WTC11 (cell line): ENCODE measurements around the gene ZNF485. TPM values are rescaled to one million over a fixed set of nuclear protein-coding genes. Genes with fewer than 3 reads are reported as not detected.

Source experiments
- CREM ChIP-seq: sonication (generic); formaldehyde crosslinking; IDR thresholded peaks from 2 replicates; pipeline ENCODE4 v1.8.1; 2022; ENCODE audit warnings: mild to moderate bottlenecking, missing genetic modification reagents, moderate library complexity
- EMX1 ChIP-seq: fragments of 250-450 bp; sonication (Bioruptor Pico); IDR thresholded peaks from 2 replicates; pipeline ENCODE4 v1.8.0; 2021; ENCODE audit warnings: mild to moderate bottlenecking
- FOXK1 ChIP-seq: sonication (generic); formaldehyde crosslinking; IDR thresholded peaks from 2 replicates; pipeline ENCODE4 v1.8.0; 2022; ENCODE audit warnings: mild to moderate bottlenecking, moderate library complexity, missing genetic modification reagents
- GRHL2 ChIP-seq: fragments of 250-450 bp; sonication (Bioruptor Pico); IDR thresholded peaks from 2 replicates; pipeline ENCODE4 v1.8.0; 2022; ENCODE audit warnings: mild to moderate bottlenecking, moderate library complexity; ENCODE audit not compliant: insufficient replicate concordance, severe bottlenecking
- KAT7 ChIP-seq: sonication (generic); formaldehyde crosslinking; IDR thresholded peaks from 2 replicates; pipeline ENCODE4 v1.8.1; 2023; ENCODE audit warnings: missing genetic modification reagents, mild to moderate bottlenecking, borderline replicate concordance
- NFATC4 ChIP-seq: fragments of 250-450 bp; sonication (Bioruptor Pico); IDR thresholded peaks from 2 replicates; pipeline ENCODE4 v1.9.0; 2021; ENCODE audit warnings: mild to moderate bottlenecking
- NFYB ChIP-seq: sonication (generic); formaldehyde crosslinking; conservative IDR thresholded peaks from 2 replicates; pipeline ENCODE4 v1.8.0; 2022; ENCODE audit warnings: low read depth, missing genetic modification reagents
- NR2C2 ChIP-seq: sonication (generic); formaldehyde crosslinking; IDR thresholded peaks from 2 replicates; pipeline ENCODE4 v1.8.0; 2022; ENCODE audit warnings: mild to moderate bottlenecking, missing genetic modification reagents
- ZNF396 ChIP-seq: fragments of 250-450 bp; sonication (Bioruptor Pico); IDR thresholded peaks from 2 replicates; pipeline ENCODE4 v1.8.0; 2021; ENCODE audit warnings: mild to moderate bottlenecking, moderate library complexity, borderline replicate concordance
- ZNF423 ChIP-seq: fragments of 250-450 bp; sonication (Bioruptor Pico); IDR thresholded peaks from 2 replicates; pipeline ENCODE4 v2.1.2; 2022; ENCODE audit warnings: mild to moderate bottlenecking, moderate library complexity
- ZNF671 ChIP-seq: fragments of 250-450 bp; sonication (Bioruptor Pico); IDR thresholded peaks from 2 replicates; pipeline ENCODE4 v1.8.0; 2021; ENCODE audit warnings: mild to moderate bottlenecking
- total RNA-seq: library from RNA; stranded (reverse); gene quantifications from 3 replicates; pipeline ENCODE4 v1.2.3, GENCODE V29; 2021
- TF ChIP-seq, protein P1 (sequence below): sonication (generic); formaldehyde crosslinking; IDR thresholded peaks from 2 replicates; pipeline ENCODE4 v1.8.1; 2023; ENCODE audit warnings: mild to moderate bottlenecking, missing genetic modification reagents, borderline replicate concordance
- TF ChIP-seq, protein P2 (sequence below): sonication (generic); formaldehyde crosslinking; IDR thresholded peaks from 2 replicates; pipeline ENCODE4 v1.8.1; 2022; ENCODE audit warnings: mild to moderate bottlenecking, missing genetic modification reagents, moderate library complexity, borderline replicate concordance
- TF ChIP-seq, protein P3 (sequence below): fragments of 250-450 bp; sonication (Bioruptor Pico); IDR thresholded peaks from 2 replicates; pipeline ENCODE4 v2.1.2; 2022; ENCODE audit warnings: mild to moderate bottlenecking, moderate library complexity
- TF ChIP-seq, protein P4 (sequence below): fragments of 200-600 bp; IDR thresholded peaks from 2 replicates; pipeline ENCODE4 v1.8.0; 2022; ENCODE audit warnings: antibody characterized with exemption
- TF ChIP-seq, protein P5 (sequence below): fragments of 250-450 bp; sonication (Bioruptor Pico); IDR thresholded peaks from 2 replicates; pipeline ENCODE4 v1.9.0; 2021; ENCODE audit warnings: mild to moderate bottlenecking, borderline replicate concordance
- TF ChIP-seq, protein P6 (sequence below): sonication (generic); formaldehyde crosslinking; IDR thresholded peaks from 2 replicates; pipeline ENCODE4 v1.8.1; 2023; ENCODE audit warnings: mild to moderate bottlenecking, missing genetic modification reagents
- TF ChIP-seq, protein P7 (sequence below): sonication (generic); formaldehyde crosslinking; IDR thresholded peaks from 2 replicates; pipeline ENCODE4 v1.8.0; 2023; ENCODE audit warnings: mild to moderate bottlenecking, missing genetic modification reagents
- TF ChIP-seq, protein P8 (sequence below): sonication (generic); formaldehyde crosslinking; IDR thresholded peaks from 2 replicates; pipeline ENCODE4 v1.8.0; 2022; ENCODE audit warnings: mild to moderate bottlenecking, missing genetic modification reagents

Gene ZNF485
- total RNA-seq, 1 experiment from 2014 or later: 9.6 TPM

DNA sequence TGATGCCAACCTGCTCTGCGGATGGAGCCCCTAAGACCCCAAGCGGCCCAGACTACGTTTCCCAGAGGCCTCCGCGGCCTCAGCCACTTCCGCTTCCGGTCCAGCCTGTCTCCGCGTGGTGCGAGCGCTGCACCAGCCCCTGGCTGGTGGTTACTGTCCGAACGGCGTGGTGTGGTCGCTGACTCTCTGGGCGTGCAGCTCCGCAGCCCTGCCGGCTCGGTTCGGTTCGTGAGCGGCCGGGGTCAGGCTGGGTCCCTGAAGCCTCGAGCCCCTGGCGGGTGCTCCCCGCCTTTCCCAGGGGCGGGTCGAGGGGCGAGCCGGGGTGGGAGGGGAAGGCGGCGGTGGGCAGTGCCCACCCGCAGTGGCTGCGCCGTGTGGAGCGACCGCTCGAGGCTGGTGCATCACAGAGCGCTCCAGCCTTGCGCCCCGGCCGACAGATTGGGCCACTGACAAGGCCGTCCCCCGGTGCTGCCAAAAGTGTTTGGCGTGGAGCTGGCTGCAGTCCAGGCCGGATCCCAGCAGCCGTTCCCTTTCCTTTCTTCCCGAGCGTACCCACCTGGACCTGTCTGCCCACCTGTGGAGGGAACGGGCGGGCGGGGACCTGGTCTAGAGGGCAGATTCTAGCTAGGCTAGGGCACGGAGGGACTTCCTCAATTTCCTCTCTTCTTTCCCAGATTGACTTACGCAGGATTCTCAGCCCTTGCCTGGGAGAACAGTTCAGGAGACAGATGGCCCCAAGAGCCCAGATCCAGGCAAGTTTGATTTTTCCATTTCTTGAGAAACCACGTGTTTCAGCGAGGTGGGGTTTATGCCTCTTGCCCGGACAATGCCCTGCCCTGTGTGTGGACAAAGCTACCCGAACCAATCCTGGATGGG is at the start of gene ZNF485 (continued):
- TF ChIP-seq, protein P1, sequence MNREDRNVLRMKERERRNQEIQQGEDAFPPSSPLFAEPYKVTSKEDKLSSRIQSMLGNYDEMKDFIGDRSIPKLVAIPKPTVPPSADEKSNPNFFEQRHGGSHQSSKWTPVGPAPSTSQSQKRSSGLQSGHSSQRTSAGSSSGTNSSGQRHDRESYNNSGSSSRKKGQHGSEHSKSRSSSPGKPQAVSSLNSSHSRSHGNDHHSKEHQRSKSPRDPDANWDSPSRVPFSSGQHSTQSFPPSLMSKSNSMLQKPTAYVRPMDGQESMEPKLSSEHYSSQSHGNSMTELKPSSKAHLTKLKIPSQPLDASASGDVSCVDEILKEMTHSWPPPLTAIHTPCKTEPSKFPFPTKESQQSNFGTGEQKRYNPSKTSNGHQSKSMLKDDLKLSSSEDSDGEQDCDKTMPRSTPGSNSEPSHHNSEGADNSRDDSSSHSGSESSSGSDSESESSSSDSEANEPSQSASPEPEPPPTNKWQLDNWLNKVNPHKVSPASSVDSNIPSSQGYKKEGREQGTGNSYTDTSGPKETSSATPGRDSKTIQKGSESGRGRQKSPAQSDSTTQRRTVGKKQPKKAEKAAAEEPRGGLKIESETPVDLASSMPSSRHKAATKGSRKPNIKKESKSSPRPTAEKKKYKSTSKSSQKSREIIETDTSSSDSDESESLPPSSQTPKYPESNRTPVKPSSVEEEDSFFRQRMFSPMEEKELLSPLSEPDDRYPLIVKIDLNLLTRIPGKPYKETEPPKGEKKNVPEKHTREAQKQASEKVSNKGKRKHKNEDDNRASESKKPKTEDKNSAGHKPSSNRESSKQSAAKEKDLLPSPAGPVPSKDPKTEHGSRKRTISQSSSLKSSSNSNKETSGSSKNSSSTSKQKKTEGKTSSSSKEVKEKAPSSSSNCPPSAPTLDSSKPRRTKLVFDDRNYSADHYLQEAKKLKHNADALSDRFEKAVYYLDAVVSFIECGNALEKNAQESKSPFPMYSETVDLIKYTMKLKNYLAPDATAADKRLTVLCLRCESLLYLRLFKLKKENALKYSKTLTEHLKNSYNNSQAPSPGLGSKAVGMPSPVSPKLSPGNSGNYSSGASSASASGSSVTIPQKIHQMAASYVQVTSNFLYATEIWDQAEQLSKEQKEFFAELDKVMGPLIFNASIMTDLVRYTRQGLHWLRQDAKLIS (CRISPR knock-in tag): no peak
- TF ChIP-seq KAT7: peak; percentile 38; the same call in 1 of the 2 replicates
- TF ChIP-seq EMX1 (CRISPR knock-in tag): no peak
- TF ChIP-seq CREM (CRISPR knock-in tag): no peak
- no peak for TF ChIP-seq ZNF671 (CRISPR knock-in tag)
- 0 out of 2 replicates have a peak, but pooled peaks have one; percentile 14 for TF ChIP-seq NR2C2 (CRISPR knock-in tag)
- TF ChIP-seq GRHL2 (CRISPR knock-in tag): no peak
- TF ChIP-seq, protein P2, sequence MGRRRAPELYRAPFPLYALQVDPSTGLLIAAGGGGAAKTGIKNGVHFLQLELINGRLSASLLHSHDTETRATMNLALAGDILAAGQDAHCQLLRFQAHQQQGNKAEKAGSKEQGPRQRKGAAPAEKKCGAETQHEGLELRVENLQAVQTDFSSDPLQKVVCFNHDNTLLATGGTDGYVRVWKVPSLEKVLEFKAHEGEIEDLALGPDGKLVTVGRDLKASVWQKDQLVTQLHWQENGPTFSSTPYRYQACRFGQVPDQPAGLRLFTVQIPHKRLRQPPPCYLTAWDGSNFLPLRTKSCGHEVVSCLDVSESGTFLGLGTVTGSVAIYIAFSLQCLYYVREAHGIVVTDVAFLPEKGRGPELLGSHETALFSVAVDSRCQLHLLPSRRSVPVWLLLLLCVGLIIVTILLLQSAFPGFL (CRISPR knock-in tag): no peak
- TF ChIP-seq FOXK1 (CRISPR knock-in tag): peak; percentile 48; the same call in 1 of the 2 replicates
- TF ChIP-seq ZNF423: no peak
- TF ChIP-seq, protein P3, sequence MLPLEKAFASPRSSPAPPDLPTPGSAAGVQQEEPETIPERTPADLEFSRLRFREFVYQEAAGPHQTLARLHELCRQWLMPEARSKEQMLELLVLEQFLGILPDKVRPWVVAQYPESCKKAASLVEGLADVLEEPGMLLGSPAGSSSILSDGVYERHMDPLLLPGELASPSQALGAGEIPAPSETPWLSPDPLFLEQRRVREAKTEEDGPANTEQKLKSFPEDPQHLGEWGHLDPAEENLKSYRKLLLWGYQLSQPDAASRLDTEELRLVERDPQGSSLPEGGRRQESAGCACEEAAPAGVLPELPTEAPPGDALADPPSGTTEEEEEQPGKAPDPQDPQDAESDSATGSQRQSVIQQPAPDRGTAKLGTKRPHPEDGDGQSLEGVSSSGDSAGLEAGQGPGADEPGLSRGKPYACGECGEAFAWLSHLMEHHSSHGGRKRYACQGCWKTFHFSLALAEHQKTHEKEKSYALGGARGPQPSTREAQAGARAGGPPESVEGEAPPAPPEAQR (CRISPR knock-in tag): no peak
- TF ChIP-seq, protein P4, sequence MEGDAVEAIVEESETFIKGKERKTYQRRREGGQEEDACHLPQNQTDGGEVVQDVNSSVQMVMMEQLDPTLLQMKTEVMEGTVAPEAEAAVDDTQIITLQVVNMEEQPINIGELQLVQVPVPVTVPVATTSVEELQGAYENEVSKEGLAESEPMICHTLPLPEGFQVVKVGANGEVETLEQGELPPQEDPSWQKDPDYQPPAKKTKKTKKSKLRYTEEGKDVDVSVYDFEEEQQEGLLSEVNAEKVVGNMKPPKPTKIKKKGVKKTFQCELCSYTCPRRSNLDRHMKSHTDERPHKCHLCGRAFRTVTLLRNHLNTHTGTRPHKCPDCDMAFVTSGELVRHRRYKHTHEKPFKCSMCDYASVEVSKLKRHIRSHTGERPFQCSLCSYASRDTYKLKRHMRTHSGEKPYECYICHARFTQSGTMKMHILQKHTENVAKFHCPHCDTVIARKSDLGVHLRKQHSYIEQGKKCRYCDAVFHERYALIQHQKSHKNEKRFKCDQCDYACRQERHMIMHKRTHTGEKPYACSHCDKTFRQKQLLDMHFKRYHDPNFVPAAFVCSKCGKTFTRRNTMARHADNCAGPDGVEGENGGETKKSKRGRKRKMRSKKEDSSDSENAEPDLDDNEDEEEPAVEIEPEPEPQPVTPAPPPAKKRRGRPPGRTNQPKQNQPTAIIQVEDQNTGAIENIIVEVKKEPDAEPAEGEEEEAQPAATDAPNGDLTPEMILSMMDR: no peak
- TF ChIP-seq, protein P5, sequence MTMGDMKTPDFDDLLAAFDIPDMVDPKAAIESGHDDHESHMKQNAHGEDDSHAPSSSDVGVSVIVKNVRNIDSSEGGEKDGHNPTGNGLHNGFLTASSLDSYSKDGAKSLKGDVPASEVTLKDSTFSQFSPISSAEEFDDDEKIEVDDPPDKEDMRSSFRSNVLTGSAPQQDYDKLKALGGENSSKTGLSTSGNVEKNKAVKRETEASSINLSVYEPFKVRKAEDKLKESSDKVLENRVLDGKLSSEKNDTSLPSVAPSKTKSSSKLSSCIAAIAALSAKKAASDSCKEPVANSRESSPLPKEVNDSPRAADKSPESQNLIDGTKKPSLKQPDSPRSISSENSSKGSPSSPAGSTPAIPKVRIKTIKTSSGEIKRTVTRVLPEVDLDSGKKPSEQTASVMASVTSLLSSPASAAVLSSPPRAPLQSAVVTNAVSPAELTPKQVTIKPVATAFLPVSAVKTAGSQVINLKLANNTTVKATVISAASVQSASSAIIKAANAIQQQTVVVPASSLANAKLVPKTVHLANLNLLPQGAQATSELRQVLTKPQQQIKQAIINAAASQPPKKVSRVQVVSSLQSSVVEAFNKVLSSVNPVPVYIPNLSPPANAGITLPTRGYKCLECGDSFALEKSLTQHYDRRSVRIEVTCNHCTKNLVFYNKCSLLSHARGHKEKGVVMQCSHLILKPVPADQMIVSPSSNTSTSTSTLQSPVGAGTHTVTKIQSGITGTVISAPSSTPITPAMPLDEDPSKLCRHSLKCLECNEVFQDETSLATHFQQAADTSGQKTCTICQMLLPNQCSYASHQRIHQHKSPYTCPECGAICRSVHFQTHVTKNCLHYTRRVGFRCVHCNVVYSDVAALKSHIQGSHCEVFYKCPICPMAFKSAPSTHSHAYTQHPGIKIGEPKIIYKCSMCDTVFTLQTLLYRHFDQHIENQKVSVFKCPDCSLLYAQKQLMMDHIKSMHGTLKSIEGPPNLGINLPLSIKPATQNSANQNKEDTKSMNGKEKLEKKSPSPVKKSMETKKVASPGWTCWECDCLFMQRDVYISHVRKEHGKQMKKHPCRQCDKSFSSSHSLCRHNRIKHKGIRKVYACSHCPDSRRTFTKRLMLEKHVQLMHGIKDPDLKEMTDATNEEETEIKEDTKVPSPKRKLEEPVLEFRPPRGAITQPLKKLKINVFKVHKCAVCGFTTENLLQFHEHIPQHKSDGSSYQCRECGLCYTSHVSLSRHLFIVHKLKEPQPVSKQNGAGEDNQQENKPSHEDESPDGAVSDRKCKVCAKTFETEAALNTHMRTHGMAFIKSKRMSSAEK (CRISPR knock-in tag): no peak
- no peak for TF ChIP-seq ZNF396
- TF ChIP-seq NFYB (CRISPR knock-in tag): 0 out of 2 replicates have a peak, but pooled peaks have one; percentile 26
- TF ChIP-seq NFATC4 (CRISPR knock-in tag): no peak
- TF ChIP-seq, protein P6, sequence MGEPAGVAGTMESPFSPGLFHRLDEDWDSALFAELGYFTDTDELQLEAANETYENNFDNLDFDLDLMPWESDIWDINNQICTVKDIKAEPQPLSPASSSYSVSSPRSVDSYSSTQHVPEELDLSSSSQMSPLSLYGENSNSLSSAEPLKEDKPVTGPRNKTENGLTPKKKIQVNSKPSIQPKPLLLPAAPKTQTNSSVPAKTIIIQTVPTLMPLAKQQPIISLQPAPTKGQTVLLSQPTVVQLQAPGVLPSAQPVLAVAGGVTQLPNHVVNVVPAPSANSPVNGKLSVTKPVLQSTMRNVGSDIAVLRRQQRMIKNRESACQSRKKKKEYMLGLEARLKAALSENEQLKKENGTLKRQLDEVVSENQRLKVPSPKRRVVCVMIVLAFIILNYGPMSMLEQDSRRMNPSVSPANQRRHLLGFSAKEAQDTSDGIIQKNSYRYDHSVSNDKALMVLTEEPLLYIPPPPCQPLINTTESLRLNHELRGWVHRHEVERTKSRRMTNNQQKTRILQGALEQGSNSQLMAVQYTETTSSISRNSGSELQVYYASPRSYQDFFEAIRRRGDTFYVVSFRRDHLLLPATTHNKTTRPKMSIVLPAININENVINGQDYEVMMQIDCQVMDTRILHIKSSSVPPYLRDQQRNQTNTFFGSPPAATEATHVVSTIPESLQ: no peak
- TF ChIP-seq, protein P7, sequence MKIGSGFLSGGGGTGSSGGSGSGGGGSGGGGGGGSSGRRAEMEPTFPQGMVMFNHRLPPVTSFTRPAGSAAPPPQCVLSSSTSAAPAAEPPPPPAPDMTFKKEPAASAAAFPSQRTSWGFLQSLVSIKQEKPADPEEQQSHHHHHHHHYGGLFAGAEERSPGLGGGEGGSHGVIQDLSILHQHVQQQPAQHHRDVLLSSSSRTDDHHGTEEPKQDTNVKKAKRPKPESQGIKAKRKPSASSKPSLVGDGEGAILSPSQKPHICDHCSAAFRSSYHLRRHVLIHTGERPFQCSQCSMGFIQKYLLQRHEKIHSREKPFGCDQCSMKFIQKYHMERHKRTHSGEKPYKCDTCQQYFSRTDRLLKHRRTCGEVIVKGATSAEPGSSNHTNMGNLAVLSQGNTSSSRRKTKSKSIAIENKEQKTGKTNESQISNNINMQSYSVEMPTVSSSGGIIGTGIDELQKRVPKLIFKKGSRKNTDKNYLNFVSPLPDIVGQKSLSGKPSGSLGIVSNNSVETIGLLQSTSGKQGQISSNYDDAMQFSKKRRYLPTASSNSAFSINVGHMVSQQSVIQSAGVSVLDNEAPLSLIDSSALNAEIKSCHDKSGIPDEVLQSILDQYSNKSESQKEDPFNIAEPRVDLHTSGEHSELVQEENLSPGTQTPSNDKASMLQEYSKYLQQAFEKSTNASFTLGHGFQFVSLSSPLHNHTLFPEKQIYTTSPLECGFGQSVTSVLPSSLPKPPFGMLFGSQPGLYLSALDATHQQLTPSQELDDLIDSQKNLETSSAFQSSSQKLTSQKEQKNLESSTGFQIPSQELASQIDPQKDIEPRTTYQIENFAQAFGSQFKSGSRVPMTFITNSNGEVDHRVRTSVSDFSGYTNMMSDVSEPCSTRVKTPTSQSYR (CRISPR knock-in tag): 0 out of 2 replicates have a peak, but pooled peaks have one; percentile 33
- TF ChIP-seq, protein P8, sequence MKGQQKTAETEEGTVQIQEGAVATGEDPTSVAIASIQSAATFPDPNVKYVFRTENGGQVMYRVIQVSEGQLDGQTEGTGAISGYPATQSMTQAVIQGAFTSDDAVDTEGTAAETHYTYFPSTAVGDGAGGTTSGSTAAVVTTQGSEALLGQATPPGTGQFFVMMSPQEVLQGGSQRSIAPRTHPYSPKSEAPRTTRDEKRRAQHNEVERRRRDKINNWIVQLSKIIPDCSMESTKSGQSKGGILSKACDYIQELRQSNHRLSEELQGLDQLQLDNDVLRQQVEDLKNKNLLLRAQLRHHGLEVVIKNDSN: peak; percentile 62
